Endothelial cell of umbilical vein (primary cell): ENCODE measurements around the gene C19orf33. TPM values are rescaled to one million over a fixed set of nuclear protein-coding genes. Genes with fewer than 3 reads are reported as not detected.

Experiments
- BruUV-seq: library from RNA; stranded (reverse); fragments of 400-500 nt; replicated peaks from 2 replicates; lab custom pipeline; 2021; lab: Mats Ljungman, UMichigan
- CTCF ChIA-PET: fragments of 300-600, 350-600 bp; sonication (Branson Sonifier 250); formaldehyde crosslinking; loops from one replicate; lab custom pipeline; 2021; ENCODE audit warnings: antibody characterized with exemption, inconsistent platforms; lab: Charles Lee
- POLR2A ChIA-PET: fragments of 300-600, 350-600 bp; sonication (Branson Sonifier 250); formaldehyde crosslinking; loops from one replicate; lab custom pipeline; 2021; ENCODE audit warnings: antibody characterized with exemption, inconsistent platforms; lab: Charles Lee
- DNase-seq: peaks from one replicate; pipeline ENCODE4 v3.0.0-alpha.2; 2011; ENCODE audit warnings: low read depth, low spot score
- FAIRE-seq: peaks from 2 replicates; lab custom pipeline; 2011; peaks lifted over from hg19 to GRCh38; lab: Jason Lieb, UNC
- H2AFZ ChIP-seq: 2 replicates; pipeline ENCODE4 v1.6.0; 2012; ENCODE audit warnings: low read depth, low read length, control low read depth, inconsistent platforms
- H3K27ac ChIP-seq: 2 replicates; pipeline ENCODE4 v1.5.1; 2011; ENCODE audit warnings: low read depth, mild to moderate bottlenecking, control low read depth, low read length, moderate library complexity; ENCODE audit not compliant: insufficient read depth
- H3K27me3 ChIP-seq, 2 experiments: 2 replicates each; pipeline versions ENCODE4 v1.6.0 to v1.6.1; 2011; ENCODE audit warnings: low read length in 2 of 2, mixed read lengths in 1 of 2; ENCODE audit not compliant: control insufficient read depth in 2 of 2, insufficient read depth in 2 of 2
- H3K36me3 ChIP-seq, 2 experiments: 2 replicates in 1 of 2; 3 replicates in 1 of 2; pipeline ENCODE4 v1.5.1; 2011; ENCODE audit warnings: low read length in 2 of 2, mild to moderate bottlenecking in 1 of 2, moderate library complexity in 1 of 2; ENCODE audit not compliant: control insufficient read depth in 2 of 2, insufficient read depth in 2 of 2; ENCODE audit errors: extremely low read depth in 1 of 2
- H3K4me1 ChIP-seq: 3 replicates; pipeline ENCODE4 v1.5.1; 2011; ENCODE audit warnings: mild to moderate bottlenecking, low read length; ENCODE audit not compliant: control insufficient read depth, insufficient read depth; ENCODE audit errors: extremely low read depth
- H3K4me2 ChIP-seq: 2 replicates; pipeline ENCODE4 v1.6.1; 2011; ENCODE audit warnings: low read length, control low read depth, mixed read lengths; ENCODE audit not compliant: insufficient read depth
- H3K4me3 ChIP-seq, 3 experiments: fragments of 200-600 bp in 1 of 3; sonication (generic), shearing (Covaris generic) in 1 of 3; replicated peaks in 1 of 3; 2 replicates each; pipeline ENCODE4 v1.5.1; 2011 to 2016; ENCODE audit warnings: control low read depth in 3 of 3, low read length in 3 of 3, mild to moderate bottlenecking in 2 of 3, inconsistent platforms in 1 of 3, low read depth in 1 of 3, moderate library complexity in 1 of 3; ENCODE audit not compliant: insufficient read depth in 1 of 3
- H3K79me2 ChIP-seq: 2 replicates; pipeline ENCODE4 v1.6.0; 2012; ENCODE audit warnings: low read length, inconsistent platforms; ENCODE audit not compliant: control insufficient read depth, insufficient read depth
- H3K9ac ChIP-seq: replicated peaks from 2 replicates; pipeline ENCODE3; 2011; ENCODE audit warnings: low read length, control low read depth; ENCODE audit not compliant: insufficient read depth; ENCODE audit errors: extremely low read depth
- H3K9me1 ChIP-seq: replicated peaks from 3 replicates; pipeline ENCODE4 v1.6.0; 2011; ENCODE audit warnings: mild to moderate bottlenecking, low read length; ENCODE audit not compliant: control insufficient read depth, insufficient read depth; ENCODE audit errors: extremely low read depth
- H3K9me3 ChIP-seq: replicated peaks from 2 replicates; pipeline ENCODE4 v1.5.1; 2012; ENCODE audit warnings: low read length, inconsistent platforms; ENCODE audit not compliant: control insufficient read depth, insufficient read depth
- H4K20me1 ChIP-seq: replicated peaks from 2 replicates; pipeline ENCODE3; 2011; ENCODE audit warnings: mild to moderate bottlenecking, low read length; ENCODE audit not compliant: control insufficient read depth, insufficient read depth; ENCODE audit errors: extremely low read depth
- CTCF ChIP-seq, 2 donors: IDR thresholded peaks; 1 replicate in 1 of 2; 2 replicates in 1 of 2; pipeline ENCODE4 v1.5.1; 2011; ENCODE audit warnings: low read length in 2 of 2, mild to moderate bottlenecking in 2 of 2, moderate library complexity in 2 of 2, control low read depth in 1 of 2, inconsistent platforms in 1 of 2, low read depth in 1 of 2; ENCODE audit not compliant: insufficient read depth in 1 of 2; ENCODE audit errors: extremely low read depth in 1 of 2
- EZH2 ChIP-seq: IDR thresholded peaks from 2 replicates; pipeline ENCODE4 v1.6.1; 2012; ENCODE audit warnings: borderline replicate concordance, low read depth, mild to moderate bottlenecking, moderate library complexity, low read length, inconsistent platforms; ENCODE audit not compliant: severe bottlenecking
- FOS ChIP-seq: IDR thresholded peaks from 2 replicates; pipeline ENCODE4 v1.6.1; 2011; ENCODE audit warnings: mild to moderate bottlenecking, low read length, moderate library complexity, borderline replicate concordance; ENCODE audit not compliant: insufficient read depth
- GATA2 ChIP-seq: IDR thresholded peaks from 2 replicates; pipeline ENCODE4 v1.7.0; 2011; ENCODE audit warnings: low read depth, mild to moderate bottlenecking, moderate library complexity, mixed read lengths, low read length; ENCODE audit not compliant: insufficient read length, insufficient read depth
- JUN ChIP-seq: IDR thresholded peaks from 2 replicates; pipeline ENCODE4 v1.6.1; 2011; ENCODE audit warnings: borderline replicate concordance, low read depth; ENCODE audit not compliant: insufficient read length, insufficient read depth
- MAX ChIP-seq: IDR thresholded peaks from 2 replicates; pipeline ENCODE4 v1.6.1; 2011; ENCODE audit not compliant: insufficient read depth, insufficient read length
- MYC ChIP-seq: IDR thresholded peaks from one replicate; pipeline ENCODE4 v1.6.1; 2011; ENCODE audit warnings: mild to moderate bottlenecking, low read depth, low read length
- POLR2A ChIP-seq: IDR thresholded peaks from 2 replicates; pipeline ENCODE4 v1.6.1; 2012; ENCODE audit warnings: low read depth, mild to moderate bottlenecking, control low read depth, low read length
- POLR2AphosphoS5 ChIP-seq: IDR thresholded peaks from 2 replicates; pipeline ENCODE4 v1.6.1; 2012; ENCODE audit warnings: low read depth, mild to moderate bottlenecking, control low read depth, low read length, moderate library complexity; ENCODE audit not compliant: insufficient read depth
- dilution Hi-C: fragments of 300-500 bp; cut with MboI; formaldehyde crosslinking; loops from one replicate; pipeline ENCODE4 v1.15.0; 2019; ENCODE audit warnings: low sequenced_read_pairs; ENCODE audit not compliant: extremely low pct_ligation_motif_present
- intact Hi-C: fragments of 100-400 bp; cut with micrococcal nuclease; formaldehyde crosslinking; loops from one replicate; pipeline ENCODE4 v1.10.0; 2022
- polyA plus RNA-seq, 4 experiments: library from polyadenylated mRNA; depleted of rRNA in 3 of 4; stranded (reverse) in 3 of 4; unstranded in 1 of 4; fragments of >200 nt; gene quantifications; 2 replicates each; pipeline versions ENCODE4 v1.2.1 to v1.2.3, GENCODE V29; 2011 to 2012; ENCODE audit warnings: missing spikeins in 1 of 4
- total RNA-seq: library from RNA; stranded (reverse); gene quantifications from 2 replicates; pipeline ENCODE4 v1.2.3, GENCODE V29; 2021

Gene C19orf33
- total and polyA plus RNA-seq, 2 donors (not counting 3 experiments of a cell fraction or from before 2014, with no cell fraction given), result 4.3 to 34.1 TPM

GRCh38 chr19:38323291-38323690, 19.2 kb downstream of the C19orf33 start:
- Histone ChIP-seq H3K9me1 (peaks cover 5% of the 10 kb centered on the region), H3K9ac (no peak overlapping the region), H3K79me2 (no peaks in the 10 kb centered on the region), H3K27me3 (no peaks in the 10 kb centered on the region), H4K20me1 (no peaks in the 10 kb centered on the region), H3K9me3 (no peaks in the 10 kb centered on the region), H3K4me2 (no peak overlapping the region), H3K36me3 (peaks cover 0 to 20% of the 10 kb centered on the region in 2 experiments), H2AFZ (no peak overlapping the region), H3K4me3 (no peak overlapping the region), H3K27ac (no peak overlapping the region), H3K4me1 (peaks cover 19% of the 10 kb centered on the region)
- TF ChIP-seq GATA2 (no peak), POLR2AphosphoS5 (no peak), POLR2A (no peak), FOS (no peak), MYC (no peak), JUN (no peak), EZH2 (no peak), CTCF (IDR thresholded peaks at IDR 0.05; ENCODE audit: extremely low read depth in 1 of 2, insufficient read depth in 1 of 2, low read depth in 1 of 2, low read length in 2 of 2) (no peak), MAX (no peak)
- CTCF ChIA-PET, result no interaction called here
- POLR2A ChIA-PET, result no interaction called here
- FAIRE-seq (no peak), DNase-seq (no peak)
- no TSS peak for BruUV-seq
- dilution Hi-C loops, result no loop called here
- intact Hi-C loops, result no loop called here
